HG03354 (cell line): ENCODE results near the gene PDLIM7.

Experiments used
- ATAC-seq: cut with Tn5 transposase; IDR thresholded peaks from one replicate; pipeline ENCODE4 v1.9.1; 2021; ENCODE audit warnings: mild to moderate bottlenecking; ENCODE audit not compliant: unreplicated experiment, poor library complexity, severe bottlenecking

PDLIM7 gene

GRCh38 chr5:177477701-177478477, 19.5 kb downstream of the PDLIM7 start:
- no peak for ATAC-seq

- no peak for ATAC-seq
Measured at GRCh38 chr5:177476531-177477233, 20.7 kb downstream of the PDLIM7 start.

DNA sequence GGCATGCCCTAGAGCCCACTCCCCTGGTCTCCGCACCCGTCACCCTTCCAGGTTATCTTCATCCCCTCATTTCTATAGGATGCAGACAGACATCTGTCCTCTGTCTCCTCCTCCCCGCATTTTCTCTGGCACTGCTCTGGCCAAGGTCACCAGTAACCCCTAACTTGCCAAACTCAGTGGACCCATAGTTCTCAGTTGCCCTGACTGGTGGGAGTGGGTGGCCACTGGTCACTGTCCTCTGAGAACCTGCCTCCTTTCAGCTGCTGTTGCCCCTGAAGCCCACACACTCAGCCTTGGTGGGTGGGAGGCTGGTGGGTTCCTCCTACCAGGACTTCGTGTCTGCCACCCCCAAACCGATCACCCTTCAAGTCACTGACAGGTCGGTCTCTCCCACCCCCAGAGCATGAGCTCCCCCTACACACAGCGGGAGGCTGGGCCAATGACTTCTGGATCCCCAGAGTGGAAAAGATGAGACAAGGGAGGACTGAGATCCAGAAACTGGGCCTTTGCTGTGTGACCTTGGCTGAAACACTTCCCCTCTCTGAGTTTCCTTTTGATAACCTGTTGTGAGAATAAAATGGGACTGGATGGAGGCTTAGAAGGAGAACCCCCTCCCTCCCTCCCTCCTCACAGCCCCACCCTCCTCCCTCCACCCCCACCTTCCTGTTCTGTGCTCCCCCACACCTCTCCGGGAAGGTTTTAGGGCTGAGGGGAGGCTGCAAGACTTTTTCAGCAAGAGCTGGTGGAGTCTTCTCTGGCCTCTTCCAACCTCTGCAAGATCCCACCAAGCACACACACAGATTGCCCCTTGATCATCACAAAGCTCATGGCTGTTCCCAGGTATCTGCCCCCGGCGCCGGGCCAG, 21.6 kb downstream of the PDLIM7 start:
- ATAC-seq = no peak

GRCh38 chr5:177474846-177475562, 22.4 kb downstream of the PDLIM7 start:
- no peak for ATAC-seq

DNA sequence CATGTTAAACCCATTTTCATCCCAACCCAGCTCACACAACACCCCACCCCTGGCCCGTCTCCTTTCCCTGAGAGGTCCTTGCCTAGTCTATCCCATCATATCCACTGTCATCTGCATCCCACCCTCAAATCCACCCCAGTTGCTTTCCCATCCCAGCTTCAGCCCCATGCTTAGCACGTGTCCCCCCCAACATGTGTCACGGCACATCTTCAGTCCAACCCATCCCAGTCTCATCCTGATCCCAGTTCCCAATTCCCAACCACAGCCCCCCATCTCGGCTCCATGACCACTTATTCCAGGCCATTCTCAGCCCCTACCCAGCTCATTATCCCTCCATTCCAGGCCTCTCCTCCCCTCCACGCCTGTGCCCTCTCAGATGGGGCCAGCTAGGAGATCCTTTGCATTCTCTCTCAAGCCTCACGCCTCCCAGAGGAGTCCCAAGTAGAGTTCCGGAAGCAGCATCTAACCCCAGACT, 23.4 kb downstream of the PDLIM7 start:
- ATAC-seq = no peak

GRCh38 chr5:177473443-177474001, 23.9 kb downstream of the PDLIM7 start, which contains the start of gene DBN1:
DBN1 (minus strand) TSS chr5:177473634; CDS start chr5:177473521, 113 bp downstream.
- ATAC-seq = peak; percentile 49

DNA sequence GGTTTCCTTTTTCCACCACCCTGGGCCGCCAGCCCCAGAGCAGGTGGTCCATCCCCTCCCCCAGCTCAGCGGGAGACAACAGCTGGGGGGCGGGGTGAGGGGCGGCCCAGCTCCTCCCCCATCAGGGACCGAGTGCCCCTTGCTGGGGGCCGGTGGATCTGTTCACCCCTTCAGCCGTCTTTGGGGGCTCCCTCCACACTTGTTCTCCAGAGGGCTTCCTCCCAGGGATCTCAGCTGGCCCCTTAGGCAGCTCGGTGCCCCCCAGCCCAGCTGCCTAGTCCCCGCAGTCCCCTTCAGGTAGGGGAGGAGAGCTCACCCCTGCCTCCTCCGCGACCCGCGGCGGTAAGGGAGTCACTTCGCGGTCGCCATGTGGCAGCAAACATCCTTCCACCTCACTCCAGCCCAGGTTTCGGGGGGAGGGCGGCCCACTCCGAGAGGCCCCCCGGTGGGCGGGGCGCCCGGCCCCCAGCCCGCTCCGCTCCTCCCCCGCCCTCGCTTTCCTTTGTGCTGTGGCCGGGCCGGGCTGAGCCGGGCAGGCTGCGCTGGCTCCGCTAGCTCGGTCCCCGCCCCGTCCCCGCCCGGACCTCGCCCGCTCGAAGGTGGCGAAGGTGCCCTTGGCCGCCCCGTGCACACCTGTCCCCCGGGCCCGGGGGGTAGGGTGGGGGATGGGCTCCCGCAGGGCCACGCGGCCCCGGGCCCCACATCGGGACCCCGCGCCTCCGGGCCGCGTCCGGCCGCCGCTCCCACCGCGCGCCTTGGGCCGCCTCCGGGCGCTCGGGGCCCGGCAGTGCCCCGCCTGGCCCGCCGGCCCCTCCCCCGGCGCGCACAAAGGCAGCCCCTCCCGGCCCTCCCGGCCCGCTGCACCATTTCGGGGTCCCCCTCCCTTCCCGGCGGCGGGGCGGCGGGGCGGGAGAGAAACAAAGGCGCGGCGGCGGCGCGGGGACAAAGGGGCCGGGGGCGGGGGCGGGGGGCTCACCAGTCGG, 24.7 kb downstream of the PDLIM7 start:
- ATAC-seq = peak; percentile 50

- no peak for ATAC-seq
Measured at GRCh38 chr5:177471610-177472356, 25.6 kb downstream of the PDLIM7 start.

DNA sequence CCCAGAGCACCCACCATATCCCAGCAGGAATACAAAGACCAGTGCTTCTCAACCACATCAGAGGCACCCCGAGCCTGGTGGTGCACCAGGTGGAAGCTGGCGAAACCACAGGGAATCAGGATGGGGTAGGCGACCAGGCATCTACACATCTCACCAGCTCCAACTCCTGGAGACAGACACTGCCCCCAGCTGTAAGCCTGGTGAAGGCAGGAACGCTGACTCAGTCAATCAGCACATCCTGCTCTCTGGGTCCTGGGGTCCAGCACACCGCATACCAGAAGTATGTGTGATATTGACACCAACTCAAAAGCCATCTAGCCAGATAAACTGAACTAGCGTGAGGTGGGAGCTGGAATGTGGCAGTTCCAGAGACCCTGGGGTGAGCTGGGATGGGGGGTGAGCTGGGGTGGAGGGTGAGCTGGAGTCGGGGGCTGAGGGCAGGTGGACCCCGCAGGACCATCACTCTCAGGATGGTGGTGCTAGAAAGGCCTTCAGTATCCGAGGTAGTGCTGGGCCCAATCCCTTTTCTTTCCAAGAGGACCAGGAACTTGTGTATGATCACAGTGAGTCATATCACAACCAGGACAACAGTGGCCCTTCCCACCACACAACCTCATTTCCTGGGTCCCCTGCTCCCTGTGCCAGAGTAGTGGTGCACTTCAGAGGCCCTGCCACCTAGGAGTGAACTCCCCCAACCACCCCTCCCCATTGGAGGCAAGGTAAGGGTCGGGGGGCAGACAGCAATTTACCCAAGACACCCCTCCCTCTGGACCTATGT, 26.5 kb downstream of the PDLIM7 start:
- ATAC-seq = no peak

- ATAC-seq = no peak
Measured at GRCh38 chr5:177469750-177470525, 27.5 kb downstream of the PDLIM7 start.

GRCh38 chr5:177468685-177469628, 28.4 kb downstream of the PDLIM7 start:
- ATAC-seq = no peak

DNA sequence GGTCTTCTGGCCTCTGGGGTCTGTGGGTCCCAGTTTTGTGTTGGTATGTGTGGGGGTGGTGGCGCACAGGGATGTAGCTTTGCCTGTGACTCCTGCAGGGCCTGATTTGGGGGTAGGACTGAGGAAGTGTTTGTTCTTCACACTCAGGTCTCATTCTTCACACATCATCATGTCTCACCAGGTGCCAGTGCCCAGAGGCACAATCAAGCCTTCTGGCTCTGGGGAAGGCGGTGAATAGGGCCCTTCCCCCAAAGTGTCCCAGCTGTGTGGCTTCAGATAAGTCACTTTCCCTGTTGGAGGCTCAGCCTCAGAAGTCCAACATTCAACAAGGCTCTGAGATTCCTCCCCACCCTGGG, 29.1 kb downstream of the PDLIM7 start:
- ATAC-seq = no peak

- no peak for ATAC-seq
Measured at GRCh38 chr5:177467436-177467835, 30.0 kb downstream of the PDLIM7 start.

DNA sequence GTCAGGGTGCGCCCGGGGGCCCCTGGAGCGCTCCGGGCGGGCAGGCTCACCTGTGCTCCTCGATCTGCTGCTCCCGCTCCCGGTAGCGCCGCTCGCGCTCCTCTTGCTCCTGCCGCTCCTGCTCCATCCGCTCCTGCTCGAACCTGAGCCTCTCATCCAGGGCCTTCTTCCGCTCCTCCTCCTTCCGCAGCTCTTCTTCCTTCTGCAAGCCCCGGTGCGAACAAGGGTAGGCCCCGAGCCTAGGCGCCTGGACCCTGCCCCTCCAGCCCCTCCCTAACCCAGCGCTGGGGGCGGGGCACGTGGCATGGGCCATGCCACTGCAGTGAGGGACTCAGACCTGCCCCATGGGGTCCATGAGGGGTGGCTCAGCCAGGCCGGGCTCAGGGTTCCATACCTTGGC, 30.5 kb downstream of the PDLIM7 start:
- ATAC-seq = no peak

DNA sequence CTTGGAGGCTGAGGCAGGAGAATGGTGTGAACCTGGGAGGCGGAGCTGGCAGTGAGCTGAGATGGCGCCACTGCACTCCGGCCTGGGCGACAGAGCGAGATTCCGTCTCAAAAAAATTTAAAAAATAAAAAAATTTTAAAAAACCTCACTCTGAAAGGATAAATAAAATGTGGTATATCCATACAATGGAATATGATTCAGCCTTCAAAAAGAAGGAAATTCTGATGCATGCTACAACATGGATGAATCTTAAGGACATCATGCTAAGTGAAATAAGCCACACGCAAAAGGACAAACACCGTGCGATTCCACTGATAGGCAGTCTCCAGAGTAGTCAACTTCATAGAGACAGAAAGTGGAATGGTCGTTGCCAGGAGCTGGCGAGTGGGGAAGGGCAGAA, 32.4 kb downstream of the PDLIM7 start:
- no peak for ATAC-seq
